IMR-90 (cell line): ENCODE data around the gene HFM1. TPM values are rescaled to one million over a fixed set of nuclear protein-coding genes. Genes with fewer than 3 reads are reported as not detected.
"Not testable (repeated sequence)": the region's sequence is repeated elsewhere in the genome, so short reads cannot be mapped to it uniquely, and the experiment has no call there.

Experiments used
- ATAC-seq: fragments of 200-7000 bp; cut with Tn5 transposase; 2 replicates; pipeline ENCODE4 v1.9.1; 2020; ENCODE audit warnings: low read depth, mild to moderate bottlenecking, moderate library complexity
- BruUV-seq: library from RNA; stranded (reverse); fragments of 400-500 nt; replicated peaks from 2 replicates; lab custom pipeline; 2021; lab: Mats Ljungman, UMichigan
- CTCF ChIA-PET: fragments of 300-600 bp; formaldehyde crosslinking; extraction: SDS; loops from one replicate; lab custom pipeline; 2021; ENCODE audit warnings: antibody characterized with exemption; lab: Yijun Ruan, JAX
- POLR2A ChIA-PET: fragments of 300-600 bp; sonication (Branson Sonifier 250); formaldehyde crosslinking; loops from one replicate; lab custom pipeline; 2022; ENCODE audit warnings: antibody characterized with exemption; ENCODE audit not compliant: unreplicated experiment; lab: Charles Lee
- DNase-seq: peaks from one replicate; pipeline ENCODE4 v3.0.0; 2013
- H2AFZ ChIP-seq: replicated peaks from 2 replicates; pipeline ENCODE3; 2013; ENCODE audit warnings: low read length, mild to moderate bottlenecking; ENCODE audit not compliant: poor library complexity
- H2AK5ac ChIP-seq: 2 replicates; pipeline ENCODE4 v1.6.1; 2013; ENCODE audit warnings: low read depth, low read length, inconsistent platforms
- H2AK9ac ChIP-seq: replicated peaks from 2 replicates; pipeline ENCODE3; 2013; ENCODE audit warnings: mild to moderate bottlenecking, low read depth, low read length, moderate library complexity; ENCODE audit not compliant: poor library complexity
- H2BK120ac ChIP-seq: 2 replicates; pipeline ENCODE4 v1.6.1; 2013; ENCODE audit warnings: low read depth, low read length, inconsistent platforms
- H2BK15ac ChIP-seq: 3 replicates; pipeline ENCODE4 v1.6.1; 2013; ENCODE audit warnings: low read depth, low read length, inconsistent platforms
- H2BK20ac ChIP-seq: 2 replicates; pipeline ENCODE4 v1.6.1; 2013; ENCODE audit warnings: low read depth, mild to moderate bottlenecking, inconsistent platforms, low read length, moderate library complexity
- H2BK5ac ChIP-seq: 2 replicates; pipeline ENCODE4 v1.6.1; 2013; ENCODE audit warnings: mild to moderate bottlenecking, low read depth, low read length, inconsistent platforms; ENCODE audit not compliant: poor library complexity, severe bottlenecking
- H3K14ac ChIP-seq: replicated peaks from 2 replicates; pipeline ENCODE4 v1.6.1; 2013; ENCODE audit warnings: low read depth, low read length, inconsistent platforms
- H3K18ac ChIP-seq: 2 replicates; pipeline ENCODE4 v1.6.1; 2013; ENCODE audit warnings: low read depth, low read length, control low read depth
- H3K23ac ChIP-seq: 2 replicates; pipeline ENCODE4 v1.6.1; 2013; ENCODE audit warnings: low read depth, low read length, inconsistent platforms
- H3K27ac ChIP-seq: 2 replicates; pipeline ENCODE4 v1.5.1; 2013; ENCODE audit warnings: mild to moderate bottlenecking, control low read depth, low read length; ENCODE audit not compliant: insufficient read depth
- H3K27me3 ChIP-seq: 2 replicates; pipeline ENCODE4 v1.6.1; 2013; ENCODE audit warnings: low read length; ENCODE audit not compliant: control insufficient read depth, insufficient read depth
- H3K36me3 ChIP-seq: 2 replicates; pipeline ENCODE4 v1.6.1; 2013; ENCODE audit warnings: low read length, mixed read lengths; ENCODE audit not compliant: control insufficient read depth, insufficient read depth
- H3K4ac ChIP-seq: 2 replicates; pipeline ENCODE4 v1.6.1; 2013; ENCODE audit warnings: low read depth, low read length, inconsistent platforms
- H3K4me1 ChIP-seq: 2 replicates; pipeline ENCODE4 v1.6.1; 2013; ENCODE audit warnings: low read length, mixed read lengths; ENCODE audit not compliant: control insufficient read depth, insufficient read depth
- H3K4me2 ChIP-seq: 2 replicates; pipeline ENCODE4 v1.6.1; 2013; ENCODE audit warnings: low read depth, mild to moderate bottlenecking, control low read depth, low read length, moderate library complexity
- H3K4me3 ChIP-seq: 2 replicates; pipeline ENCODE4 v1.5.1; 2013; ENCODE audit warnings: low read depth, mild to moderate bottlenecking, control low read depth, low read length, moderate library complexity; ENCODE audit not compliant: insufficient read depth
- H3K56ac ChIP-seq: 2 replicates; pipeline ENCODE4 v1.6.1; 2013; ENCODE audit warnings: low read length, inconsistent platforms; ENCODE audit not compliant: insufficient read depth; ENCODE audit errors: extremely low read depth
- H3K79me1 ChIP-seq, 2 experiments: 2 replicates each; pipeline ENCODE4 v1.6.1; 2013; ENCODE audit warnings: low read length in 2 of 2, inconsistent platforms in 1 of 2, low read depth in 1 of 2
- H3K9ac ChIP-seq: 2 replicates; pipeline ENCODE4 v1.6.1; 2013; ENCODE audit warnings: low read depth, low read length, control low read depth
- H3K9me1 ChIP-seq: 2 replicates; pipeline ENCODE4 v1.6.1; 2013; ENCODE audit warnings: low read length, inconsistent platforms; ENCODE audit not compliant: insufficient read depth
- H3K9me3 ChIP-seq: 2 replicates; pipeline ENCODE4 v1.6.1; 2013; ENCODE audit warnings: low read length; ENCODE audit not compliant: control insufficient read depth, insufficient read depth
- H4K20me1 ChIP-seq: 2 replicates; pipeline ENCODE4 v1.6.1; 2013; ENCODE audit warnings: low read length, inconsistent platforms; ENCODE audit not compliant: insufficient read depth
- H4K5ac ChIP-seq: 2 replicates; pipeline ENCODE4 v1.6.1; 2013; ENCODE audit warnings: mild to moderate bottlenecking, low read depth, low read length, control low read depth
- H4K8ac ChIP-seq, 2 experiments: 2 replicates each; pipeline ENCODE4 v1.6.1; 2013; ENCODE audit warnings: low read depth in 2 of 2, low read length in 2 of 2, control low read depth in 1 of 2, inconsistent platforms in 1 of 2
- H4K91ac ChIP-seq: 2 replicates; pipeline ENCODE4 v1.6.1; 2013; ENCODE audit warnings: low read depth, low read length, inconsistent platforms; ENCODE audit not compliant: insufficient read depth
- FOS ChIP-seq: fragments of 150-350 bp; IDR thresholded peaks from 2 replicates; pipeline ENCODE4 v1.6.1; 2016; ENCODE audit warnings: low read depth, low read length
- MXI1 ChIP-seq: IDR thresholded peaks from 2 replicates; pipeline ENCODE4 v1.6.1; 2012; ENCODE audit warnings: low read depth, mild to moderate bottlenecking, low read length, moderate library complexity, borderline replicate concordance
- NFE2L2 ChIP-seq: fragments of 150-350 bp; IDR thresholded peaks from 2 replicates; pipeline ENCODE4 v1.6.1; 2016; ENCODE audit warnings: low read depth, mild to moderate bottlenecking, low read length
- RAD21 ChIP-seq: IDR thresholded peaks from 2 replicates; pipeline ENCODE4 v1.6.1; 2012; ENCODE audit warnings: low read length, improper control_type of control experiment
- RFX5 ChIP-seq: IDR thresholded peaks from 2 replicates; pipeline ENCODE4 v1.8.0; 2012; ENCODE audit warnings: low read depth, mild to moderate bottlenecking, low read length, moderate library complexity
- USF2 ChIP-seq: fragments of 150-350 bp; IDR thresholded peaks from 2 replicates; pipeline ENCODE4 v1.6.1; 2017; ENCODE audit warnings: mild to moderate bottlenecking, antibody characterized with exemption, low read length, low read depth
- WGBS, 2 experiments: methylation state at CpG; one replicate each; pipeline versions ENCODE4 v1.1.5 to v1.1.7; 2013; ENCODE audit warnings: missing lambda C conversion rate in 2 of 2; ENCODE audit not compliant: insufficient read length in 1 of 2; ENCODE audit errors: extremely low coverage in 2 of 2; 5-methylcytosine and 5-hydroxymethylcytosine counted together
- dilution Hi-C: fragments of 300-500 bp; cut with HindIII; formaldehyde crosslinking; loops from one replicate; pipeline ENCODE4 v1.14.3; 2018; ENCODE audit warnings: low sequenced_read_pairs; ENCODE audit not compliant: unreplicated experiment
- in situ Hi-C: fragments of 300-500 bp; cut with MboI; formaldehyde crosslinking; loops from 3 replicates; pipeline ENCODE4 v1.14.3; 2019; ENCODE audit warnings: low sequenced_read_pairs, inconsistent platforms, mixed read lengths
- intact Hi-C: fragments of 100-400 bp; cut with micrococcal nuclease; formaldehyde crosslinking; loops from 2 replicates; pipeline ENCODE4 v1.10.0; 2022
- polyA plus RNA-seq, 3 experiments: library from polyadenylated mRNA; depleted of rRNA; stranded (reverse); fragments of >200 nt; gene quantifications; 2 replicates each; pipeline ENCODE4 v1.2.3, GENCODE V29; 2012; ENCODE audit warnings: low replicate concordance in 1 of 3
- total RNA-seq: library from RNA; depleted of rRNA; stranded (reverse); fragments of >200 nt; gene quantifications from 2 replicates; pipeline ENCODE4 v1.2.3, GENCODE V29; 2012

The HFM1 gene
- total and polyA plus RNA-seq, 2 of the 4 experiments (the other 2 are of a cell fraction) = 0.15 to 0.18 TPM

DNA sequence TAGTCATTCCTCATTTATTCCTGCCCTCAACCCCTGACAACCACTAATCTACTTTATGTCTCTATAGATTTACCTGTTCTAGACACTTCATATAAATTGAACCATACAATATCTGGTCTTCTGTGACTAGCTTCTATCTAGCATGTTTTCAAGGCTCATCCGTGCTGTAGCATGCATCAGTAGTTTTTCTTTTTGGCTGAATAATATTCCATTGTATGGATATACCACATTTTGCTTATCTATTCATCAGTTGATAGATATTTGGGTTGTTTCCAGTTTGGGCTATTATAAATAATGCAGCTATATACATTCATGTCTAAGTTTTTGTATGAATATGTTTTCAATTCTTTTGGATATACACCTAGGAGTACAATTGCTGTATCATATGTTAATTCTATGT is 101.5 kb downstream of the HFM1 start:
- ChIA-PET POLR2A (no interaction called here), CTCF (no interaction called here)
- Histone ChIP-seq H3K14ac (no peak overlapping the region), H4K20me1 (no peaks in the 10 kb centered on the region), H2BK120ac (no peak overlapping the region), H4K5ac (no peak overlapping the region), H2AFZ (no peak overlapping the region), H3K27ac (no peak overlapping the region), H4K8ac (no peak overlapping the region), H3K4me2 (no peak overlapping the region), H3K4ac (no peak overlapping the region), H3K27me3 (no peaks in the 10 kb centered on the region), H3K4me1 (no peaks in the 10 kb centered on the region), H3K4me3 (no peak overlapping the region), H3K9ac (no peak overlapping the region), H3K36me3 (no peaks in the 10 kb centered on the region), H3K18ac (no peak overlapping the region), H2AK9ac (no peak overlapping the region), H3K23ac (no peak overlapping the region), H3K79me1 (no peaks in the 10 kb centered on the region), H2AK5ac (no peak overlapping the region), H2BK15ac (no peak overlapping the region), H3K9me1 (no peaks in the 10 kb centered on the region), H2BK5ac (no peak overlapping the region), H2BK20ac (no peak overlapping the region), H4K91ac (no peak overlapping the region), H3K9me3 (no peaks in the 10 kb centered on the region), H3K56ac (no peak overlapping the region)
- intact Hi-C loops = no loop called here
- BruUV-seq = no TSS peak
- dilution Hi-C loops = no loop called here
- TF ChIP-seq USF2 (no peak), RAD21 (no peak), MXI1 (no peak), NFE2L2 (no peak), FOS (no peak), RFX5 (no peak)
- ATAC-seq = no peak
- in situ Hi-C loops = no loop called here
- no CpG with 5 or more reads among the region's 1 CpG for WGBS, 2 experiments
- DNase-seq = no peak

DNA sequence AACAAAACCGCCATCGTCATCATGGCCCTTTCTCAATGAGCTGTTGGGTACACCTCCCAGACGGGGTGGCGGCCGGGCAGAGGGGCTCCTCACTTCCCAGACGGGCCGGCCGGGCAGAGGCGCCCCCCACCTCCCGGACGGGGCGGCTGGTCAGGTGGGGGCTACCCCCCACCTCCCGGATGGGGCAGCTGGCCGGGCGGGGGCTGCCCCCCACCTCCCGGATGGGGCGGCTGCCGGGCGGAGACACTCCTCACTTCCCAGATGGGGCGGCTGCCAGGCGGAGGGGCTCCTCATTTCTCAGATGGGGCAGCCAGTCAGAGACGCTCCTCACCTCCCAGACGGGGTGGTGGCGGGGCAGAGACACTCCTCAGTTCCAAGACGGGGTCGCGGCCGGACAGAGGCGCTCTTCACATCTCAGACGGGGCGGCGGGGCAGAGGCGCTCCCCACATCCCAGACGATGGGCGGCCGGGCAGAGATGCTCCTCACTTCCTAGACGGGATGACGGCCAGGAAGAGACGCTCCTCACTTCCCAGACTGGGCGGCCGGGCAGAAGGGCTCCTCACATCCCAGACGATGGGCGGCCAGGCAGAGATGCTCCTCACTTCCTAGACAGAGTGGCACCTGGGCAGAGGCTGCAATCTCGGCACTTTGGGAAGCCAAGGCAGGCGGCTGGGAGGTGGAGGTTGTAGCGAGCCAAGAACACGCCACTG is 115.6 kb downstream of the HFM1 start:
- in situ Hi-C loops (loop anchor here (10.0 kb wide), 2 partner anchors 206 to 636 kb away; no protein-coding TSS in a partner anchor), intact Hi-C loops (loop anchor here (10.0 kb wide), 1 partner anchor 1006 kb away; the partner anchor contains the start of genes GLMN and RPAP2)
- H3K9me3 ChIP-seq, H3K4ac ChIP-seq, H3K14ac ChIP-seq, H2BK15ac ChIP-seq, ATAC-seq, BruUV-seq, H3K27me3 ChIP-seq, H2AK5ac ChIP-seq, H2BK20ac ChIP-seq, CTCF ChIA-PET, H2BK5ac ChIP-seq, H2BK120ac ChIP-seq, H3K27ac ChIP-seq, H2AK9ac ChIP-seq, H3K9ac ChIP-seq, H3K23ac ChIP-seq, H3K9me1 ChIP-seq, POLR2A ChIA-PET, H3K36me3 ChIP-seq, H3K4me2 ChIP-seq, H4K20me1 ChIP-seq, DNase-seq, H3K18ac ChIP-seq, H3K79me1 ChIP-seq, H3K56ac ChIP-seq, H2AFZ ChIP-seq, H4K8ac ChIP-seq, H4K5ac ChIP-seq, dilution Hi-C loops, H3K4me3 ChIP-seq, H3K4me1 ChIP-seq, H4K91ac ChIP-seq: not testable (repeated sequence)
- no CpG with 5 or more reads among the region's 47 CpGs for WGBS, 2 experiments
